ENCODE data around the gene NFAM1.

- TF ChIP-seq REST (tag by site-specific recombination; IDR thresholded peaks at IDR 0.05): no peak
- no peak for TF ChIP-seq ZNF530 (tag by site-specific recombination; IDR thresholded peaks at IDR 0.05; ENCODE audit: low read depth)
- TF ChIP-seq ZNF121 (tag by site-specific recombination; IDR thresholded peaks at IDR 0.05): no peak
- no peak for TF ChIP-seq YY1 (tag by site-specific recombination; IDR thresholded peaks at IDR 0.05)
- TF ChIP-seq ZNF274 (IDR thresholded peaks at IDR 0.05; ENCODE audit: low read length): no peak
- TF ChIP-seq ZNF274 (tag by site-specific recombination; IDR thresholded peaks at IDR 0.05; ENCODE audit: borderline replicate concordance): no peak
- TF ChIP-seq ZNF707 (tag by site-specific recombination; IDR thresholded peaks at IDR 0.05): no peak
Observed at GRCh38 chr22:42446151-42446550, 13.9 kb upstream of the NFAM1 start.

Measured in HEK293 (cell line).